ENCODE results near the gene PIP5K1B. TPM values are rescaled to one million over a fixed set of nuclear protein-coding genes. Genes with fewer than 3 reads are reported as not detected.

Gene PIP5K1B
- total and polyA plus RNA-seq, 2 of the 13 experiments (the other 11 are each of a cell fraction or from before 2014, with no cell fraction given) = 15.8 to 17.5 TPM

DNA sequence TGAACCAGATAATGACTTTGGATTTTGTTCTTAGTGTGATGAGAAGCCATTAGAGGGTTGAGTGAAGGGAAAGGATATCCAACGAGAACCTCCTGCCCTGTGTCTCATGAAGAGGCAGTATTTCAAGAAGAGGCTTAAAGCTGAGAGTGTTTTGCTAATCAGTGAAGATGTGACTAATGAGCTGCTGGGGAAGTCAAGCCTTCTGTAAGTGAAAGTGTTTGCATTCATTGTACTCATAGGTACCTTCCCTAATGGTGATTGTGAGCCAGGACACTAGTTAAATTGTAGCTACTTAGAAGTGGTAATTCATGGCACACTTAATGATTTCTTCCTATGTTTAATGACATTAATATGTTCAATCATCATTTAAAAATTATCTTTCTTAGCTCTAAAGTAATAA is 23.7 kb downstream of the PIP5K1B start (continued):
- TF ChIP-seq ZNF17 (CRISPR knock-in tag; IDR thresholded peaks at IDR 0.05) (no peak), ZNF383 (CRISPR knock-in tag; IDR thresholded peaks at IDR 0.05; ENCODE audit: borderline replicate concordance) (no peak), SAP130 (CRISPR knock-in tag; IDR thresholded peaks at IDR 0.05; ENCODE audit: low read depth) (no peak), NFE2L2 (IDR thresholded peaks at IDR 0.05; ENCODE audit: low read length) (no peak)
- TF ChIP-seq, protein P1, sequence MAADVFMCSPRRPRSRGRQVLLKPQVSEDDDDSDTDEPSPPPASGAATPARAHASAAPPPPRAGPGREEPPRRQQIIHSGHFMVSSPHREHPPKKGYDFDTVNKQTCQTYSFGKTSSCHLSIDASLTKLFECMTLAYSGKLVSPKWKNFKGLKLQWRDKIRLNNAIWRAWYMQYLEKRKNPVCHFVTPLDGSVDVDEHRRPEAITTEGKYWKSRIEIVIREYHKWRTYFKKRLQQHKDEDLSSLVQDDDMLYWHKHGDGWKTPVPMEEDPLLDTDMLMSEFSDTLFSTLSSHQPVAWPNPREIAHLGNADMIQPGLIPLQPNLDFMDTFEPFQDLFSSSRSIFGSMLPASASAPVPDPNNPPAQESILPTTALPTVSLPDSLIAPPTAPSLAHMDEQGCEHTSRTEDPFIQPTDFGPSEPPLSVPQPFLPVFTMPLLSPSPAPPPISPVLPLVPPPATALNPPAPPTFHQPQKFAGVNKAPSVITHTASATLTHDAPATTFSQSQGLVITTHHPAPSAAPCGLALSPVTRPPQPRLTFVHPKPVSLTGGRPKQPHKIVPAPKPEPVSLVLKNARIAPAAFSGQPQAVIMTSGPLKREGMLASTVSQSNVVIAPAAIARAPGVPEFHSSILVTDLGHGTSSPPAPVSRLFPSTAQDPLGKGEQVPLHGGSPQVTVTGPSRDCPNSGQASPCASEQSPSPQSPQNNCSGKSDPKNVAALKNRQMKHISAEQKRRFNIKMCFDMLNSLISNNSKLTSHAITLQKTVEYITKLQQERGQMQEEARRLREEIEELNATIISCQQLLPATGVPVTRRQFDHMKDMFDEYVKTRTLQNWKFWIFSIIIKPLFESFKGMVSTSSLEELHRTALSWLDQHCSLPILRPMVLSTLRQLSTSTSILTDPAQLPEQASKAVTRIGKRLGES (CRISPR knock-in tag; IDR thresholded peaks at IDR 0.05; ENCODE audit: borderline replicate concordance) = no peak

GRCh38 chr9:68730570-68731235 is 25.7 kb downstream of the PIP5K1B start:
- in situ Hi-C loops (cut with HindIII; ENCODE audit: extremely low pct_ligation_motif_present, low pct_unique_long_range_greater_than_20kb) = no loop called here
- Histone ChIP-seq H3K27me3 (ENCODE audit: control insufficient read depth in 1 of 2, insufficient read depth in 2 of 2, low read length in 2 of 2) (no peaks in the 10 kb centered on the region), H3K9me3 (ENCODE audit: low read length) (no peaks in the 10 kb centered on the region), H3K36me3 (replicated peaks in 1 of 2; ENCODE audit: control insufficient read depth in 1 of 2, insufficient read depth in 2 of 2, low read length in 2 of 2) (no peaks in the 10 kb centered on the region; a peak in 1 of 5 replicates), H3K27ac (ENCODE audit: extremely low read length, insufficient read depth, low read length) (peak overlapping the region; percentile 70), H3K4me1 (ENCODE audit: insufficient read depth, low read length) (peaks cover 74% of the 10 kb centered on the region), H2AFZ (ENCODE audit: low read length) (no peak overlapping the region), H3K4me3 (replicated peaks in 1 of 3; ENCODE audit: insufficient read depth in 1 of 3, low read depth in 2 of 3, low read length in 3 of 3) (no peak overlapping the region), H3K4me2 (ENCODE audit: low read depth, low read length) (peak overlapping the region; percentile 70; the same call in 1 of the 2 replicates), H4K20me1 (ENCODE audit: insufficient read depth, low read length) (no peaks in the 10 kb centered on the region), H3K9ac (ENCODE audit: insufficient read depth, low read depth, low read length) (no peak overlapping the region), H3K79me2 (ENCODE audit: insufficient read depth, low read length) (peaks cover 63% of the 10 kb centered on the region)
- ChIA-PET CTCF (ENCODE audit: low intra/inter-chr PET ratio, low total read pairs) (no interaction called here), POLR2A (interaction anchor here (1.0 to 3.0 kb wide), 4 partner anchors 9 to 49 kb away, joined by 4 to 33 read pairs (median 18); partner anchors contain the start of gene PIP5K1B)
- FAIRE-seq (no peak), DNase-seq (ENCODE audit: low spot score) (peak; percentile 63), ATAC-seq (no peak)
- WGBS (ENCODE audit: low lambda C conversion rate) = 42% methylated on average over 2 of the region's 2 CpGs
- intact Hi-C loops (cut with micrococcal nuclease; ENCODE audit: unreplicated experiment) = no loop called here
- no TSS peak for BruUV-seq (replicated peaks)
- no peak for TF ChIP-seq ZMYM3 (CRISPR knock-in tag; IDR thresholded peaks at IDR 0.05)
- peak; percentile 86 for TF ChIP-seq NCOR1 (IDR thresholded peaks at IDR 0.05; ENCODE audit: borderline replicate concordance, low read length)
- TF ChIP-seq, protein P2, sequence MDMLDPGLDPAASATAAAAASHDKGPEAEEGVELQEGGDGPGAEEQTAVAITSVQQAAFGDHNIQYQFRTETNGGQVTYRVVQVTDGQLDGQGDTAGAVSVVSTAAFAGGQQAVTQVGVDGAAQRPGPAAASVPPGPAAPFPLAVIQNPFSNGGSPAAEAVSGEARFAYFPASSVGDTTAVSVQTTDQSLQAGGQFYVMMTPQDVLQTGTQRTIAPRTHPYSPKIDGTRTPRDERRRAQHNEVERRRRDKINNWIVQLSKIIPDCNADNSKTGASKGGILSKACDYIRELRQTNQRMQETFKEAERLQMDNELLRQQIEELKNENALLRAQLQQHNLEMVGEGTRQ (IDR thresholded peaks at IDR 0.05; ENCODE audit: low read depth, low read length) = no peak
- TF ChIP-seq, protein P2 (CRISPR knock-in tag; IDR thresholded peaks at IDR 0.05; ENCODE audit: borderline replicate concordance) = no peak
- no peak for TF ChIP-seq ZFP36L1 (CRISPR knock-in tag; IDR thresholded peaks at IDR 0.05)
- TF ChIP-seq HNF4G (IDR thresholded peaks at IDR 0.05; ENCODE audit: borderline replicate concordance, low read depth, low read length) = peak; percentile 82
- no peak; the same call in 1 of the 2 replicates for TF ChIP-seq HNF4G (CRISPR knock-in tag; IDR thresholded peaks at IDR 0.05; ENCODE audit: borderline replicate concordance, low read depth)
- 0 out of 2 replicates have a peak, but pooled peaks have one; percentile 16 for TF ChIP-seq CREM (IDR thresholded peaks at IDR 0.05)
- TF ChIP-seq CREM (CRISPR knock-in tag; IDR thresholded peaks at IDR 0.05) = no peak
- no peak for TF ChIP-seq MATR3 (CRISPR knock-in tag; IDR thresholded peaks at IDR 0.05)
- no peak for TF ChIP-seq ZNF614 (CRISPR knock-in tag; IDR thresholded peaks at IDR 0.05; ENCODE audit: borderline replicate concordance)
- TF ChIP-seq SALL1 (CRISPR knock-in tag; IDR thresholded peaks at IDR 0.05) = no peak
- TF ChIP-seq, protein P3, sequence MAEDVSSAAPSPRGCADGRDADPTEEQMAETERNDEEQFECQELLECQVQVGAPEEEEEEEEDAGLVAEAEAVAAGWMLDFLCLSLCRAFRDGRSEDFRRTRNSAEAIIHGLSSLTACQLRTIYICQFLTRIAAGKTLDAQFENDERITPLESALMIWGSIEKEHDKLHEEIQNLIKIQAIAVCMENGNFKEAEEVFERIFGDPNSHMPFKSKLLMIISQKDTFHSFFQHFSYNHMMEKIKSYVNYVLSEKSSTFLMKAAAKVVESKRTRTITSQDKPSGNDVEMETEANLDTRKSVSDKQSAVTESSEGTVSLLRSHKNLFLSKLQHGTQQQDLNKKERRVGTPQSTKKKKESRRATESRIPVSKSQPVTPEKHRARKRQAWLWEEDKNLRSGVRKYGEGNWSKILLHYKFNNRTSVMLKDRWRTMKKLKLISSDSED (CRISPR knock-in tag; IDR thresholded peaks at IDR 0.05) = no peak
